A204.1 (cell line): ENCODE results near the gene KCNC3.

Experiments used
- FAIRE-seq: peaks from 2 replicates; lab custom pipeline; 2012; peaks lifted over from hg19 to GRCh38; lab: Jason Lieb, UNC

Gene KCNC3

DNA sequence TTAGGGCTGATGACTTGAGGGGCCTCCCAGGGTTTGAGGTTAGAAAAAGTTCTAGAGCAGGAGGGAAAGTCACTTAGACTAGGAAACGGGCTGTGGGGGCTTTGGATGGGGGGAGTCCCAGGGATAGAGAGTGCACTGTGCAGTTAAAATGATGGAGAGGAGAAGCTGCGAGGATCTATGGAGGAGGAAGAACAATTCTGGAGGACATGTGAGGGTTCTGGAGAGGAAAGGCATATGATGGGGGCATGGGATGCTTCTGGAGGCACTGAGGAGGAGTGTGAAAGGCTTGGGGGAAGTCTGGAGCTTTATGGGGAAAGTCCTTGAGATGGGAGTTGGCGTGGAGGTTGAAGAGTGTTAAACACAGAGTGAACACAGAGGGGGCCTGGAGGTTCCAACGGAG is 2.2 kb downstream of the KCNC3 start:
- no peak for FAIRE-seq

DNA sequence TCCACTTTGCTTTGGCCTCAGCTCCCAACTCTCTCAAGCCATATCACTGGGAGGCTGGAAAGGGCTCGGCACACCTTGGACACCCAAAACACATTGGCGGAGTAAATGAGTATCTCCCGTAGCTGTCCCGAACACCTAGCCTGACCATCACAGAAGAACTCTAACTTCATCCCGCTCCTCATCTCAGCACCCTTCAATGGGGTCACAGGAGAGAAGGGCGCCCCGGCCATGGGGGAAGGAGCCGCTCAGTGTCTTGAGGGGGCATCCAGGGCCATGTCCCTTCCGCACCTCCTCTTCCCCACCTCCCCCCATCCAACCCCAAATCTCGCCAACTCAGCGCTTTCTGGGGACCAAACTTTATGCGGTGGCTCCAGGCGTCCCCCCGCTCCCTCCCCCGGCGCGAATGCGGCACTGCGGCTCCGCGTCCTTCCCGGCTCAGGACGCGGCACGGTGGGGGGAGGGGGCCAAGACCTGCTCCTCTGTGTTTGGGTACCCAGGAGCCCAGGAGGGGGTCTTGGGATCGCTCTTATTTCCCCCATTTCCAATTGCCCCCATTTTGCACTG is 3.0 kb downstream of the KCNC3 start:
- no peak for FAIRE-seq

DNA sequence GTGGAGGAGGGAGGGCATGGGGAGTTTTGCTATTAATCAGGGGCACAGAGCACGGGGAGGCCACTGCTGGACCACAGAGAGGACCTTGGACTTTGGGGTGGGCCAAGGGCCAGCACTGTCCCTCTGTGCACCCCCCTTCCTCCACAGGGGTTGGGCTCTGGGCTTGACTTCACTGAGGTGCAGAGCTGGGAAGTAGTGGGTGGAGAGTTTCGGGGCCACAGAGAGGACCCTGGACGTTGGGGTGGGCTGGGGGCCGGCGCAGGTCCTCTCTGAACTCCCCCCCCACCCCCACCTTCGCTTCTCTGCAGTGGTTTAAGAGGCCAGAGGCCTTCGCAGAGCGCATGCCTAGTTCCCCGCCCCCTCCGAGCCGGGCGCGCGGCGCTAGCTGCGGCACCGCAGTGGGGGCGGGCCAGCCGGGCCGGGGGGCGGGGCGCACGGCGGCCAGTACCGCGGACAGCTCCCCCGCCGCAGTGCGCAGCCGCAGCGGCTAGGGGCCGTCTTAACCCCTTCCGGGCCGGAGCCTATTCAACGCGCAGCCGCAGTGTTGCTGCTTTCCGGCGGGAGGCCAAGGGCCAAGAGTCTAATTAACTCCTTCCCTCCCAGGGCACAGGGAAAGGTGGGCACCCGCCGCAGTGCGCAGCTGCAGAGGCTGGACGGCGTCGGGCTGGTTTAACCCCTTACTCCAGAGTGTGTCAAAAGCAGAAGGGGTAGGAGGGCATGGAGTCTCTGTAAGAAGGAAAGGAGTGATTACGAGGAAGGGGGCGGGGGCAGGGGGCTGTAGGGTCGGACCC is 3.7 kb downstream of the KCNC3 start:
- no peak for FAIRE-seq

DNA sequence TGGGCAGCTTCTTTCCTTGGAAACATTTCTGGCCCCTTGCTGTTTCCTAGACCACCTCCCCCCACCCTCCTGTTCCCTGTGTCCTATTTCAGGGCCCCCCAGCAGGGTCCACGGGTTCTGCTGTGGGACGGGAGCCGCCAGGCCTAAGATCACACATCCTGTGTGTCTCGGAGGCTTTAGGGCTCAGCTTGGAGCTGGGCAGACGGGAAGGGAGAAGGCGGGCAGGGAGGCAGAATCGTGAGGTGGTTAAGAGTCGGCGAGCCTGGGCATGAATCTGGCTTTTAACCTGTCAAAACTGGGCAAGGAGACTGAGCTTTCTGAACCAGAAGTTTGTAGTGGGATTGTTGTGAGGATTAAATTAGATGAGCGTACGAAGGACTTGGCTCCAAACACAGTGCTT is 4.8 kb downstream of the KCNC3 start:
- FAIRE-seq = no peak

DNA sequence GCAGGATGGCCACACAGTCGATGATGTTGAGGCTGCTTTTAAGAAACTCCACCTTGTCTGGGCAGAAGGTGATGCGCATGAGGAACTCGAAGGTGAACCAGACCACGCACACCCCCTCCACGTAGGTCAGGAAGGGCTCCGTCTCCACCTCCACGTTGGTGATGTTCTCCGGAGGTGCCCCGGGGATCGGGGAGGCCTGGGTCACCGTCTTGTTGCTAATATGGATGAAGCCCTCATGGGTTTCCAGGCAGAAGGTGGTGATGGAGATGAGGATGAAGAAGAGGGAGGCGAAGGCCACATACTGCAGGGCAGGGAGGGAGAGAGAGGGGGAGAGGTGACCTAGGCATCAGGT is 5.4 kb downstream of the KCNC3 start:
- FAIRE-seq = no peak

DNA sequence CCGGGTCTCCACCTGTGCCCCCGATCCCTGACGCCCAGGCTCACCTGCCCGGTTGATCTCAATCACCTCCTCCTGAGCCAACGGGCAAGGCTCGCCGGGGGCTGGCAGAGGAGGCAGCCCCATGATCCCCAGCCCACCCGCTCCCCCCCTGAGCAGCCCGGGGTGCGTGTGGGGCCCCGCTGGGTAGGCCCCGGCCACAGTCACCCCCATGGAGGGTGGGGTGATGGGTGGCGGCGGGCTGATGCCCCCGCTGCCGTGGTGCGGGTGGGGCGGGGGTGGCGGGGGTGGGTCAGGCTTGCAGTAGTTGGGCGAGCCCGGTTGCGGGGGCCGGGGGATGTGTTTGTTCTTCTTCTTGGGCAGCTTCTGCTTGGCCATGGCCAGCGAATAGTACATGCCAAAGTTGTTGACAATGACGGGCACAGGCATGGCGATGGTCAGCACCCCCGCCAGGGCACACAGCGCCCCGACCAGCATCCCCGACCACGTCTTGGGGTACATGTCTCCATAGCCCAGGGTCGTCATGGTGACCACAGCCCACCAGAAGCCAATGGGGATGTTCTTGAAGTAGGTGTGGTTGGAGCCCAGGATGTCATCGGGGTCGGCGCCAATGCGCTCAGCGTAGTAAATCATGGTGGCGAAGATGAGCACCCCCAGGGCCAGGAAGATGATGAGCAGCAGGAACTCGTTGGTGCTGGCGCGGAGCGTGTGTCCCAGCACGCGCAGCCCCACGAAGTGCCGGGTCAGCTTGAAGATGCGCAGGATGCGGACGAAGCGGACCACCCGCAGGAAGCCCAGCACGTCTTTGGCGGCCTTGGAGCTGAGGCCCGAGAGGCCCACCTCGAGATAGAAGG is 6.0 kb downstream of the KCNC3 start:
- no peak for FAIRE-seq

DNA sequence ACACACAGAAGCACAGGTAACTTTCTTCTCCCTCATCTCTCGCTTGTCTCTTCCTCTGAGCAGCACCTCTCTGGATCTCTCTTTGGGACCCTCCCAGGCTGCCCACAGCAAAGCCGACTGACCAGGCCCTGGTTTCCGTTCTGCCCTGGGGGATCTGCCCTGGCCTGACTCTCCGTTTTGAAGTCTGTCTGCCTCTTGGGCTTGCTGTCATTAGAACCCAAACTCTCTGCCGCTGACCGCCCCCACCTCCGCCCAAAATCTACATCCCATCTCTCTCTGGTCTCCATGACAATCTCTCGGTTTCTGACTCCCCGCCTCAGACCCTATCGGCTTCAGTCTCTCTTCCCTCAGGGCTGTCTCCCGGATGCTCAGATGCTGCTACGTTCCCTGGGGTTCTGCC is 6.9 kb downstream of the KCNC3 start:
- no peak for FAIRE-seq

DNA sequence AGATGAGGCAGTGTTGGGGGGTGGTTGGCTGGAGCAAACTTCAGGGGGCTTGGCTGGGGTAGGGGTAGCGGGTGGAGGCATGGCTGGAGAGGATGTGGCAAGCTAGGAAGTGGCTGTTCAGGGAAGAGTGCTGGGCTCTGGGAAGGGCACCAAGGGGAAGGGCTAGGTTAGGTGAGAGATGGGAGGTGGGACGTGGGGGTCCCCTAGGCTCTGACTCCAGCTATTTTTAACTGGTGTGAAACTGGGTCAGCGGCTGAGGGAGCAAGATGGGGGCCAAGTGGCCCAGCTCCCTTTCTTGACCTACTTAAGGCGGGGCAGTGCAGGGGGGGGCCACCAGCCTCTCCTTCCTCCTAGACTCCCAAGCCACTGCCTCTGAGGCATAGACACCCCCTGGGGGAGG is 7.3 kb downstream of the KCNC3 start:
- no peak for FAIRE-seq

DNA sequence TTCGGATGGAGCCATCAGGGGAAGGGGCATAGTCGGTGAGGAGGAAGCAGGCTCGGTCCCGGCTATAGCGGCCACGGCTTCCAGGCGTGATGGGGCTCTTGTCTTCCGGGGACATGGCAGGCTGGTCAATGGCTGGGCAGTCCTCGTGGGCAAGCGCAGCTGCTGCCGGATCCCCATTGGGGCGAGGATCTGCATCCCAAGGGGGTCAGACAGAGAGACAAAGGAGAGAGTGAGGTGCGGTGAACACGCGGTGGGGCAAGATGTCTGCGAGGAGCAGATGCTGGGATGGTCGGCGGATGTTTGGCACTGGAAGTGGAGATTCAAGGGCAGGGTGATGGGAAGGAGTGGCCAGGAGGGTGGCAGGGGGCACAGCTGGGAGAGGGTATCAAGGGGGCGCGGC is 8.6 kb downstream of the KCNC3 start:
- no peak for FAIRE-seq

DNA sequence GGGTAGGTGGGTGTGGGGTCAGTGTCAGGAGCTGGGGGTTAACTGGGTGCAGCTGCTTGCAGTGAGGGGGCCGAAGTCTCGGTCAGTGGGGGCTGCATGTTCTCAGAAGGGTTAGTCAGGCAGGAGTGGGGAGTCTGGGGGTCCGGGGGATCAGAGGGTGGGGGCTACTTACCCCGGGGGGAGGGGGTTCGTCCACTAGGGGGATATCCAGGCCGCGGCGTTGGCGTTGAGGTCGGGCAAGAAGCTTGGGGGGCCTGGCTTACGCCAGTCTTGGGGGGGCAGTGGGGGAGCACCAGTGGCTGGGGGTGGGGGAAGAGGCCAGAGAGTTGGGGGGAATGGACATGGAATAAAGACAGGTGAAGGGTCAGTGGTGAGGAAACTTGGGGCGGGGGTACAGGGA is 9.1 kb downstream of the KCNC3 start:
- FAIRE-seq = no peak

DNA sequence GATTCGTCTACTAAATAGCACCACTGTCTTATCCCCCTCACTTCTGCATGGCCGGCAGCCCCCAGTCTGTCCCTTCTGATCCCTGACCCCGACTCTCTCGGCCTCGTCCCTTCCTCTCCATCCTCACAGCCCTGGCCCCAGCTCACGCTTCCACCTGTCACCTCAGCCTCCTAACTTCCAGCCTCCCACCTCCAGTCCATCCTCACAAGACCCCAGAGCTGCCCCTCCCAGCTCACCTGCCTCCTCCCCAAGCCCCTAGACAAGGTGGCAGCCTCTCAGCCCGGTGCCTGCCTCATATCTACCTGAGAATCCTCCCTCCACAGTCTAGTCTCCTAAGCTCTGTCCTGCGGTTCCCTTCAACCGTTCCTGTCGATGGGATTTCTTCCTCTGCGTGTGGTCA is 10.0 kb downstream of the KCNC3 start:
- FAIRE-seq = no peak

DNA sequence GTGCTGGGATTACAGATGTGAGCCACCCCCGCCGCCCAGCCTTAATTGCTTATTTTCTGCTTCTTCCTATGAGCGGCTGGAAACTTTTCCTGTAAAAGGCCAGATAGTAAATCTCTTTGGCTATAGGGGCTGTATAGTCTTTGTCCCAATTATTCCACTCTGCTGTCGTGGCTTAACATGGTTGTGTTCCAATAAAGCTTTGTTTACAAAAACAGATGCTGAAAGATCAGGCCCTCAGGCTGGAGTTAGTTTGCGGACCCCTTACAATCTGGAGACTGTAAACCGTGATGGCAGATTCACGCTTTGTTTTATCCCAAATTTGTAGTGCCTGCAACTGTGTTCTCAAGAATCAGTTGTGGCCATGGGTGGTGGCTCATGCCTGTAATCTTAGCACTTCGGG is 10.7 kb downstream of the KCNC3 start:
- FAIRE-seq = no peak

DNA sequence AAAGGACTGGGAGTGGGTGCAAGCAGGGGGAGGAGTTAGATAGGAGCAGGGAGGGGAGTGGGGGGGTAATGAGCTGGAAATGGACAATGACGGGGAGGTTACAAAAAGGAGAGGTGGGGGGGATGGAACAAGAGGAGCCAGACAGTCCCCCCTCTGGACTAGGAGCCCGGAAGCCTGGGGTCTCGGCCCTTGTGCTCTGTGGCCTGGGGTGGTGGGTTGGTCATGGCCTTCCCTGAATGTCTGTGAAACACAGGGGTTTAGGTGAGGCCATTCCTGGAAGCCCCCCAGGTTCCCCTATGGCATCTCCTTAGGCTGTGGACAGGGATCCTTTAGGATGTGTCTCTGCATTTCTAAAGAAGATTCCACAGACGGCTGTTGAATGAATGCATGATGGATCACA is 12.1 kb downstream of the KCNC3 start:
- no peak for FAIRE-seq

DNA sequence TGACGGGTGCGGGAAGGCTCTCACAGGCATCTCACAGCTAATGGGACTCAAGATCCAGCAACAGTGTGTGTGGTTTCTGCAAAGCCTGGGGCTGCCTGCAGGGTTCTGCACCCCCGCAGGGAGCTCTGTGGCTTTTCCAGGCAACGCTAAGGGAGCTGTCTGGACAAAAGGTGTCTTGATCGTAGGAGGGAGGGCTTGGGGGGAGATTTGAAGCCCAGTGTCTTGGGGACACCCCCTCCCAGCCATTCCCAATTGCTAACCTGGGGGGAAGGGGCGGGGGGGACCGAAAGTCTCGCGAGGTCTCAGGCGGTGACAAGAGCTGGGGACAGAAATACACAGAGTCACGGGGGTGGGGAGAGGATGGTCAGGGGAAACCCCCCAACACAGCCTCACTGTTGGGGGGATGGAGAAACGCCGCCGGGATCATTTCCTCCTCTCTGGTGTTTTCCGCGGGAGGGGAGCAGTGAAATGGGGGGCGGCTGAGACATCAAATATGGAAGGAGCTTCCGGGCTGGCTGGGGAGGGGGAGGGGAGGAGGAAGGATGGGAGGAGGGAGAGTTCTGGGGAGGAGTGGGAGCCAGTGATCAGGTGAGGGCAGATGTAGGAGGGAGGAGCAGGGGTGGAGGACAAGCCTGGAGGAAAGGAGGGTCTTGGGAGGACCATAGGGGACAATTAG is 13.3 kb downstream of the KCNC3 start:
- FAIRE-seq = no peak

DNA sequence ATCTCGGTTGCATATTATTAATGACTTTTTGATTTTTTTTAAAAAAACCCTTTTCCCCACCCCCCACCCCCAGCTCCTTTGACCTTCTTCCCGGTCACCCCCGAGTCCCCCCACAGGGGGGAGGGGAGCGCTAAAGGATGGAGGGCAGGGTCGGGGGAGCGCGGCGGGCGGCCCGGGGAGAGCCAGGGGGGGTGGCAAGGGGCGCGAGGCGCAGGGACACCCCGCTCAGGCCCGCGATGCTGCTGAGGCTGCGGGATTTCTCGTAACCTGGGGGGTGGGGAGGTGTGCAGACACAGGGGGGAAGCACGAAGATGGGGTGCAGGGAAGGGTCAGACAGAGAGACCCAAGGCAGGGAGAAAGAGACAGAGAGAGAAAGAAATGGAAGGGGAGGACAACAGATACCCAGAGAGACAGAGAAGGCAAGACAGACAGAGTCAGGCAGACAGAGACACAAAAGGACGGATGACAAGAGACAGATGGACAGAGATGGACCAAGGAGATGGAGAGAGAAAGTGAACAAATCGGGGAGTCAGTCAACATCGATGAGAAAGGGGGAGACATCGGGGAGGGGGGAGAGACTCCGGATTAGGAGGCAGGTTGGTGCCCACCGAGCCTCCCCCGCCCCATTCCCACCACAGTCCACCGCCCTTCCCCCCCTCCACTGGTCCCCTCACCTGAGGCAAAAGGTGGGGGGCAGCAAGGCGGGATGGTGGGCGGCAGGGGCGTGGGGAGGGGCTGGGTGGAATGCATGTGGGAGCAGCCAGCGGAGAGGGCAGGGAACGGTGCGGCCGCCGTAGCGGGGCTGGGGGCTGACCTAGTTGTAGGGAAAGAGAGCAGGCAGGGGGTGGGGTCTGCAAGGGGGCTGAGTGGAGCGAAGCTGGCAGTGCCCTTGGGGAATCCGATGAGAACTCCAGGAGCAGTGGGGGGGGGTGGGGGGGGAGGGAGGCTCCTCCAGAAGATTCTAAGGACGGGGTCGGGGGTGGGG is 14.2 kb downstream of the KCNC3 start:
- no peak for FAIRE-seq

DNA sequence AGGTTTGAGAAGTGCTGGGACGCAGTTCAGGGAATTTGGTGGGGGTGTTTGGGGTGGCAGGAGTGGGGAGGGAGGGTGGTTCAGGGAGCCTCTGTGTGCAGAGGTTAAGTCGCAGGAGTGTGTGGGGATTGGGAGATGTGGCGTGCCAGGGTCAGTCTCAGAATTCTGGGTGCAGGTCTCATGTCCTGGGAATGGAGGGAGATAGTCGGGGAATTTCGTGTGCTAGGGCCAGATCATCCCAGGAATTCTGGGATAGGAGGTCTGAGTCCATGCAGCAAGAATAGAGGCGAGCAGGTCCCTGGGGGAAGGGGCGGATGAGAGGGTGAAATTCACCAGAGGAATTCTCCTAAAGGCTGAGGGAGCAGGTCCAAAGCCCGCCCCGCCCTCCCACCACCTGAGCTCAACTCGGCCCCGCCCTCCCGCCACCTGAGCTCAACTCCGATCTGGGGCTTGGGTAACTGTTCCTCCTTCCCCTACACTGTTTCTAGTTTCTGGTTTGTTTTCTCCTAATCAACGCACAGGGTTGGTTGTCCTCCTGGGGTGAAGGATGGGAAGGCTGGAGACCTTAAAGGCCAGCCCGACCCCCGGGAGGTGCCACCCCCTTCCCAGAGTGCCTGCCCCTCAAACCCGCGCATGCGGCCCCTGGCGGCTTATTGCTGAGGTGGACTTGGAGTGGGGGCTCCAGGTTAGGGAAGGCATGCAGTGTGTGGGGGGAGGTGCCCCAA is 15.2 kb downstream of the KCNC3 start:
- no peak for FAIRE-seq

DNA sequence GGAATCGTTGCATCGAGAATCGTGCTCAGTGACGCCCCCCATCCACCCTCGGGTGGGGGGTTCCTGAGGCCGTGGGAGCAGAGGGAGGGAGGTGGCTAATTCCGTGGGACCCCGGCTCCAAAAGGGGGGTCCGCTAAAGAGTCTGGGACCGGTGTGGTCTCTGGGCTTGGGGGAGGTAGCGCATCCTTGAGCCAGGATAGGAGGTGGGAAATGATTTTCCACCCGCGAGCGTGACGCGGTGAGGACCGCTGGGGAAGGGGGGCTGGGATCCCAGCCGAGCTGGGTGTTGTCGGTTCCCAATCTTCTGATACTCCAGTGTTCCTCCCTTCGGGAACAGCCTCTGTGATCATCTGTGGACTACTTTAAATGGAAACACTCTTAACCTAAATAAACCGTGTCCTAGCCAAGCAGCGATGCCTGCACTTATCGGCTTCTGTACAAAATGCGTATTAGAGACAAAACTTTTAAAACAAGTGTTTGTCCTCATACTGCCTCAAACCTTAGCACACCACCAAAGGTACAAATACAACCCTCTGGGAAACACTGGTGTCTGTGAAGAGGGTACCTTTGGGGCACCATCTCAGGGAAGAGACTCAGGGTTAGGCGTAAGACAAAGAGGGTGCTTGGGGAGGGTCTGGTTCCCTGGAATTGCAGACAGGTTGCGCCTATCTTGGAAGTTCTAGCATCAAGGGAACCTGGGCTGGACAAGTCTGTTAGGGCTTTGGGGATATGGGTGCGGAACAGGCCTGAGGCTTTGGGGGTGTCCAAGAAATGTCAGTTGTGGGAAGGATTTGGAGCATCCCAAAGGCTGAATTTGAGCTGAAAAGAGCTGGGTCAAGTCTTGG is 16.0 kb downstream of the KCNC3 start:
- no peak for FAIRE-seq

DNA sequence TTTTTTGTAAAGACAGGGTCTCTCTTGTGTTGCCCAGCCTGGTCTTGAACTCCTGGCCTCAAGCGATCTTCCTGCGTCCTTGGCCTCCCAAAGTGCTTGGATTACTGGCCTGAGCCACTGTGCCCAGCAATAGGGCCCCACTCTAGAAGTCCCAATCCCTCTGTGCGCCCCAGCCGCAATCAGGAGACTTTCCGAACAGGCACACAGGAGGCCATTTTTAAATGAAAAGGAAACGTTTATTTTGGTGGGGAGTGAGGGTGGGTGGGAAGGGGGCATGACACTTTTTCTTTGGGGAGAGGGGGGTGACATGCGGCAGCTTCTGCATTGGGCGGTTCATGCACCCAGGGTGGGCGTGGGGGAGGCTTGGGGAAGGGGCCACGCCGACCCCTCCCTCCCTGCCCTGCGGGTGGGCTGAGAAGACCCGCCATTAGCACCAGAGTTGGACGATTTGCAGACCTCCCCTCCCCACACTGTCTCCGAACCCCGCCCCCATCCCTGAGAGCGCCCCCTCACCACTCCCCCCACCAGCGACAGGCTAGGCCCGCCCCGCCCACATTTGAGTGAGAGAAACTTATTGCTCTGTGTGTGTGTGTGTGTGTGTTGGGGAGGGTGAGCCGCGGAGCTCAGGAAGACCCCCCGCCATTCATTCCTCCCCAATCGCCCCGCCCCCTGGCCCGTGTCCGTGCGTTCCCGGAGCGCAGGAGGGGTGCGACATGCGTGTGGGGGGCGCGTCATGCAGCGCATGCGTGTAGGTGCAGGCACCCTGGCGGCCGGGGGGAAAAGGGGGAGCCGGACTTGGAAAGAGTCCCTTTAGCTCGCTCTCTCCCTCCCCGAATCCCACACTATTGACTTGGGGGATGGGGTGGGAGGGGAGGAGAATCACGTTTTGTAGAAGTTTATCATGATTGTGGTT is 17.2 kb downstream of the KCNC3 start:
- no peak for FAIRE-seq
